ENCODE results near the gene GNAT1.

GNAT1 gene

GRCh38 chr3:50218448-50218847 lies 27.0 kb downstream of the GNAT1 start:
- H3K4me3 ChIP-seq (replicated peaks; ENCODE audit: low read depth, low read length): no peak overlapping the region
- no peak for DNase-seq (ENCODE audit: extremely low read depth, low read depth)
- no peak for TF ChIP-seq CTCF (IDR thresholded peaks at IDR 0.05; ENCODE audit: low read depth, low read length, missing control alignments)

- no peak overlapping the region for H3K4me3 ChIP-seq (replicated peaks; ENCODE audit: low read depth, low read length)
- DNase-seq (ENCODE audit: extremely low read depth, low read depth): no peak
- TF ChIP-seq CTCF (IDR thresholded peaks at IDR 0.05; ENCODE audit: low read depth, low read length, missing control alignments): no peak
Observed at GRCh38 chr3:50219285-50219684, 27.9 kb downstream of the GNAT1 start.

- no peak for DNase-seq (ENCODE audit: extremely low read depth, low read depth)
- no peak for TF ChIP-seq CTCF (IDR thresholded peaks at IDR 0.05; ENCODE audit: low read depth, low read length, missing control alignments)
- no peak overlapping the region for H3K4me3 ChIP-seq (replicated peaks; ENCODE audit: low read depth, low read length)
Observed at GRCh38 chr3:50220109-50220508, 28.7 kb downstream of the GNAT1 start.

- DNase-seq (ENCODE audit: extremely low read depth, low read depth): no peak
- TF ChIP-seq CTCF (IDR thresholded peaks at IDR 0.05; ENCODE audit: low read depth, low read length, missing control alignments): no peak
Observed at GRCh38 chr3:50221051-50221410, 29.6 kb downstream of the GNAT1 start.

GRCh38 chr3:50221411-50222168 lies 30.2 kb downstream of the GNAT1 start:
- TF ChIP-seq CTCF (IDR thresholded peaks at IDR 0.05; ENCODE audit: low read depth, low read length, missing control alignments): no peak
- H3K4me3 ChIP-seq (replicated peaks; ENCODE audit: low read depth, low read length): no peak overlapping the region
- DNase-seq (ENCODE audit: extremely low read depth, low read depth): no peak

More at GRCh38 chr3:50221051-50221410, 29.6 kb downstream of the GNAT1 start:
- H3K4me3 ChIP-seq (replicated peaks; ENCODE audit: low read depth, low read length): no peak overlapping the region

- DNase-seq (ENCODE audit: extremely low read depth, low read depth): no peak
- no peak overlapping the region for H3K4me3 ChIP-seq (replicated peaks; ENCODE audit: low read depth, low read length)
- TF ChIP-seq CTCF (IDR thresholded peaks at IDR 0.05; ENCODE audit: low read depth, low read length, missing control alignments): no peak
Observed at GRCh38 chr3:50222169-50222528, 30.7 kb downstream of the GNAT1 start.

- H3K4me3 ChIP-seq (replicated peaks; ENCODE audit: low read depth, low read length): no peak overlapping the region
- DNase-seq (ENCODE audit: extremely low read depth, low read depth): no peak
- no peak for TF ChIP-seq CTCF (IDR thresholded peaks at IDR 0.05; ENCODE audit: low read depth, low read length, missing control alignments)
Observed at GRCh38 chr3:50224639-50225038, 33.2 kb downstream of the GNAT1 start.
